A549 treated with CORT108297 at 1 μM for 4 hours (cell line): ENCODE data around the gene MYBBP1A. TPM values are rescaled to one million over a fixed set of nuclear protein-coding genes. Genes with fewer than 3 reads are reported as not detected.

Source experiments
- total RNA-seq: library from RNA; stranded (reverse); fragments of 200-300 nt; extraction: Qiagen RNA extraction; gene quantifications from 5 replicates; pipeline ENCODE4 v1.2.3, GENCODE V29; 2022

MYBBP1A gene, protein sequence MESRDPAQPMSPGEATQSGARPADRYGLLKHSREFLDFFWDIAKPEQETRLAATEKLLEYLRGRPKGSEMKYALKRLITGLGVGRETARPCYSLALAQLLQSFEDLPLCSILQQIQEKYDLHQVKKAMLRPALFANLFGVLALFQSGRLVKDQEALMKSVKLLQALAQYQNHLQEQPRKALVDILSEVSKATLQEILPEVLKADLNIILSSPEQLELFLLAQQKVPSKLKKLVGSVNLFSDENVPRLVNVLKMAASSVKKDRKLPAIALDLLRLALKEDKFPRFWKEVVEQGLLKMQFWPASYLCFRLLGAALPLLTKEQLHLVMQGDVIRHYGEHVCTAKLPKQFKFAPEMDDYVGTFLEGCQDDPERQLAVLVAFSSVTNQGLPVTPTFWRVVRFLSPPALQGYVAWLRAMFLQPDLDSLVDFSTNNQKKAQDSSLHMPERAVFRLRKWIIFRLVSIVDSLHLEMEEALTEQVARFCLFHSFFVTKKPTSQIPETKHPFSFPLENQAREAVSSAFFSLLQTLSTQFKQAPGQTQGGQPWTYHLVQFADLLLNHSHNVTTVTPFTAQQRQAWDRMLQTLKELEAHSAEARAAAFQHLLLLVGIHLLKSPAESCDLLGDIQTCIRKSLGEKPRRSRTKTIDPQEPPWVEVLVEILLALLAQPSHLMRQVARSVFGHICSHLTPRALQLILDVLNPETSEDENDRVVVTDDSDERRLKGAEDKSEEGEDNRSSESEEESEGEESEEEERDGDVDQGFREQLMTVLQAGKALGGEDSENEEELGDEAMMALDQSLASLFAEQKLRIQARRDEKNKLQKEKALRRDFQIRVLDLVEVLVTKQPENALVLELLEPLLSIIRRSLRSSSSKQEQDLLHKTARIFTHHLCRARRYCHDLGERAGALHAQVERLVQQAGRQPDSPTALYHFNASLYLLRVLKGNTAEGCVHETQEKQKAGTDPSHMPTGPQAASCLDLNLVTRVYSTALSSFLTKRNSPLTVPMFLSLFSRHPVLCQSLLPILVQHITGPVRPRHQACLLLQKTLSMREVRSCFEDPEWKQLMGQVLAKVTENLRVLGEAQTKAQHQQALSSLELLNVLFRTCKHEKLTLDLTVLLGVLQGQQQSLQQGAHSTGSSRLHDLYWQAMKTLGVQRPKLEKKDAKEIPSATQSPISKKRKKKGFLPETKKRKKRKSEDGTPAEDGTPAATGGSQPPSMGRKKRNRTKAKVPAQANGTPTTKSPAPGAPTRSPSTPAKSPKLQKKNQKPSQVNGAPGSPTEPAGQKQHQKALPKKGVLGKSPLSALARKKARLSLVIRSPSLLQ (N-terminal part only)
- 89.4 to 115 TPM (median 113 TPM) in 5 replicates for total RNA-seq

DNA sequence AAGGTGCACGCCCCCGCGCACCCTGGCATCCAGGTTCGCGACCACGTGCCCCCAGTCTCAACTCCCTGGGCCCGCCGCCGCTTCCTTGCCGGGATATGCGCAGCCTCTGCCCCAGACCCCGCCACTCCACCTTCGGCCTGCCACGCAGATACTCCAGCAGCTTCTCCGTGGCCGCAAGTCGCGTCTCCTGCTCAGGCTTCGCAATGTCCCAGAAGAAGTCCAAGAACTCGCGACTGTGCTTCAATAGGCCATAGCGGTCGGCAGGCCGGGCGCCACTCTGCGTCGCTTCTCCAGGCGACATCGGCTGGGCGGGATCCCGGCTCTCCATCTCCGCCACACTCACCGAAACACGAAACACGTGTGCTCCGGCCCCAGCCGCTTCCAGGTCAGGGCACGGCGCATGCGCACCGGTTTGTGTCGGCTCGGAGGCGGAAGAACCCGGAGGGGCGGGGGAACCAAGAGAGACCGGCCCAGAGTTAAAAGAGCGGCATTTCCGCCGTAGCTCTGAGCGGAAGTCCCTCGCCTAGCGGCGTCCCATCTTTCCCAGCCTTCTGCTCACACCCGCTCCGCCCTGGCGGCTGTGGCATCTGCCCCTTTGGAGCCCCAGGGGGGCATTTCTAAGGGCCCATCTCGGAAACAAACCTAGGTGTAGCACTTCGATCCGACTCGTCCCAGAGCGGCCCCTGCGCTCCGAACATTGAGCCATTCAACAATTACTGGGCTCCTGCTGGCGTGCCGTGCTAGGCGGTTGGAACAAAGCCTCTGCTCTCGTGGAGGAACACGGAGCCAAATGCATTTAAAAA is at the start of gene MYBBP1A:
TSS of gene MYBBP1A (minus strand) at position 388 of the 803 bp plus-strand sequence. CDS start at position 328, 60 bp downstream.

DNA sequence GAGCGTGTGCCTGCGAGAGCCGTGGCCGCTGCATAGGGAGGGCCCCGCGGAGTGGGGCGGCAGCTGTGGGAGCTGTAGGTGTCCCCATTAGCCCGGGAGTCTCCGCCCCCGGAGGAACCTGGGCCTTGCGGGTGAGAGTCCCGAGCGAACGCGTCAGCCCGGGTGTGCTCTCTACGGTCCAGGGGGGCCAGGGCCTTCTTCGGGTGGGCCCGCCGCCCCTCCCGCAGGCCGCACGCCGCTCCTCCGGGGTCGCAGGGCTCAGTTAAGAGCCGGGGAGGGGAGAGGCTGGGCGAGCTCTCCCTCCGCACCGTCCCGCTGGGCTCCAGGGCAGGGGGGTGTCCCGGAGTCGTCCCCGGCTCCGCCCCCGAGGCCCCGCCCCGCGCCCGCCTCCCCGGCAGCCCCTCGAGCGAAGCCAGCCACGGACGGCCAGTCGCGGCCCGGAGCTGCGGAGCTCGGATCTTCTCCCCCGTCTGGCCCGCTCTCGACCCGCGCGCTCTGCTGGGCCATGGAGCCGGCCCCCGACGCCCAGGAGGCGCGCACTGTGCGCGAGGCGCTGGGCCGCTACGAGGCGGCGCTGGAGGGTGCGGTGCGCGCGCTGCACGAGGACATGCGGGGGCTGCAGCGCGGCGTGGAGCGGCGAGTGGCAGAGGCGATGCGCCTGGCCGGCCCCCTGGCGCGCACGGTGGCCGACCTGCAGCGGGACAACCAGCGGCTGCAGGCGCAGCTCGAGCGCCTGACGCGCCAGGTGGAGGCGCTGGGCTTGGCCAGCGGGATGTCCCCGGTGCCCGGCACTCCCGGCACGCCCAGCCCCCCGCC is 29.1 kb upstream of the MYBBP1A start, which contains the start of gene SMTNL2:
TSS of gene SMTNL2 (plus strand) at position 429 of the 816 bp plus-strand sequence. CDS start at position 506, 77 bp downstream.

DNA sequence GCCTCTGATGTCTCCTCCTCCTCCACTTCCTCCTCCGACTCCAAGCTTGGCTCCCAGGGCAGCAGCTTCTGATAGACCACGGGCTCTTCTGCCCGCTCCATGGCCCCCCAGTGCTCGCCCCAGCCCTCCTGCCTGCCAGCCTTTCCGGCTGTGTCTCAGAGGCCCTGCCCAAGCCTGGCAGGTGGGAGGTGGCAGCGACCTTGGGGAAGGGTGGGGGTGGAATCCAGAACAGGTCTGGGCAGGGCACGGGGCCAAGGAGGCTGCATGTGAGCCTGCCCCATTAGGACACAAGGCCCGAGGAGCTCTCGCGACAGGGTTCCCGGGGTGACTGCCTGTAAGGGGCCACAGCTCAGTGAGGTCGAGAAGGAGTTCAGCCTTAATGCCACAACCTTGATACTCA is 5.2 kb upstream of the MYBBP1A start, which contains the start of gene GGT6:
TSS of gene GGT6 (minus strand) at position 157 of the 400 bp plus-strand sequence. CDS start at position 101, 56 bp downstream.

DNA sequence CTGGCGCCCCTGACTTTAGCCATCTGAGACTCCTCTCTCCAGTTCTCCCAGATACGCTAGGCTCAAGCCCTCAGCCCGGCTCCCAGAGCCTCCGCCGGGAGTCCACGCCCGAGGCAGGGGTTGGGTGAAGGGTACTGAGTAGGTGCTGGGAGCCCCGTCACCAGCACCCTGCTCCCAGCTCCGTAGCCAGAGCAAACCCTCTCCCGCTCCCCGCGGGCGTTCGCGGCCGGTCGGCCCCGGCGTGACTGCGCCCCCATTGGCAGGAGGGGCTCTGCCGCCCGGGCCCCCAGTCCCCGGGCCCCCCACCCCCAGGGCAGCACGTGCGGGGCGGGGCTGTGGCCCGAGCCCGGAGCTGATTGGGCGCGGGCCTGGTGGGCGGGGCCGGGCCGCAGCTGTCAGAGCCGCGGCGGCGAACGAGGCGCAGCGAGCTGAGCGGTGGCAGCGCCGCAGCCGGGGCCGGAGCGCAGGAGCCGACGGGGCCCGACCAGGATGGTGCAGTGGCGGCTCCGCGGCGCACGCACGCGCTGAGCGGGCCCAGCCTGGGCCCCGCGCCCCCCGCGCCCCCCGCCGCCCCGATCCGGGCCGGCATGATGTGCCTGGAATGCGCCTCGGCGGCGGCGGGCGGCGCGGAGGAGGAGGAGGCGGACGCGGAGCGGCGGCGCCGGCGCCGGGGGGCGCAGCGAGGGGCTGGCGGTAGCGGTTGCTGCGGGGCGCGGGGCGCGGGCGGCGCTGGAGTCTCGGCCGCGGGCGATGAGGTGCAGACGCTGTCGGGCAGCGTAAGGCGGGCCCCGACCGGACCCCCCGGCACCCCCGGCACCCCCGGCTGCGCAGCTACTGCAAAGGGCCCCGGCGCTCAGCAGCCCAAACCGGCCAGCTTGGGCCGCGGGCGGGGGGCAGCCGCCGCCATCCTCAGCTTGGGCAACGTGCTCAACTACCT is 56.5 kb downstream of the MYBBP1A start, which contains the start of gene SPNS2:
TSS of gene SPNS2 (plus strand) at position 421 of the 937 bp plus-strand sequence. CDS start at position 588, 167 bp downstream.

Other genes with a start within 250 kb of the MYBBP1A start
- 81.5 to 94.8 TPM (median 87.8 TPM) in 5 replicates for gene UBE2G1, start 188.7 kb downstream of the MYBBP1A start, total RNA-seq
- 0.06 to 0.23 TPM (median 0.07 TPM) in 3 of 5 replicates, not detected in the others for gene SPNS3, start 121.4 kb downstream of the MYBBP1A start, total RNA-seq
- gene SPNS2, start 56.5 kb downstream of the MYBBP1A start, total RNA-seq = 7.3 to 14.4 TPM (median 12.0 TPM) in 5 replicates
- gene GGT6, start 5.2 kb upstream of the MYBBP1A start, total RNA-seq = not detected in 5 replicates
- gene SMTNL2, start 29.1 kb upstream of the MYBBP1A start, total RNA-seq = 0.36 to 0.87 TPM (median 0.57 TPM) in 5 replicates
- 0.06 to 0.20 TPM (median 0.12 TPM) in 5 replicates for gene ALOX15, start 86.3 kb upstream of the MYBBP1A start, total RNA-seq
- 62.4 to 80.2 TPM (median 79.2 TPM) in 5 replicates for gene PELP1, start 148.8 kb upstream of the MYBBP1A start, total RNA-seq
- gene ARRB2, start 155.2 kb upstream of the MYBBP1A start, total RNA-seq = 49.6 to 68.0 TPM (median 61.1 TPM) in 5 replicates
- gene MED11, start 176.0 kb upstream of the MYBBP1A start, total RNA-seq = 41.0 to 45.6 TPM (median 43.0 TPM) in 5 replicates
- 0.24 to 0.91 TPM (median 0.52 TPM) in 5 replicates for gene ZMYND15, start 184.4 kb upstream of the MYBBP1A start, total RNA-seq
- gene CXCL16, start 184.5 kb upstream of the MYBBP1A start, total RNA-seq = 15.4 to 19.5 TPM (median 18.5 TPM) in 5 replicates
- 0.51 to 1.2 TPM (median 0.90 TPM) in 5 replicates for gene TM4SF5, start 216.5 kb upstream of the MYBBP1A start, total RNA-seq
- 0.43 to 1.5 TPM (median 0.96 TPM) in 5 replicates for gene VMO1, start 231.0 kb upstream of the MYBBP1A start, total RNA-seq
- gene GLTPD2, start 233.6 kb upstream of the MYBBP1A start, total RNA-seq = 0.07 TPM in 1 of 5 replicates, not detected in the others
- gene PSMB6, start 240.8 kb upstream of the MYBBP1A start, total RNA-seq = 464 to 503 TPM (median 498 TPM) in 5 replicates